Muscle of back (tissue), 11 donors: ENCODE data around the gene PDE5A. TPM values are rescaled to one million over a fixed set of nuclear protein-coding genes. Genes with fewer than 3 reads are reported as not detected.
"Not testable (repeated sequence)": the region's sequence is repeated elsewhere in the genome, so short reads cannot be mapped to it uniquely, and the experiment has no call there.

Experiments used
- DNase-seq, 3 donors: peaks; one replicate each; pipeline versions ENCODE4 v3.0.0 to v3.0.0-alpha.2; 2013
- polyA plus RNA-seq, 10 donors: library from polyadenylated mRNA; unstranded; fragments of 120-200 nt; gene quantifications; one replicate each; pipeline ENCODE4 v1.2.1, GENCODE V29; 2013; ENCODE audit not compliant: insufficient read length in 10 of 10

Gene PDE5A
- polyA plus RNA-seq, 10 donors = 15.6 to 31.0 (median 19.5) TPM

DNA sequence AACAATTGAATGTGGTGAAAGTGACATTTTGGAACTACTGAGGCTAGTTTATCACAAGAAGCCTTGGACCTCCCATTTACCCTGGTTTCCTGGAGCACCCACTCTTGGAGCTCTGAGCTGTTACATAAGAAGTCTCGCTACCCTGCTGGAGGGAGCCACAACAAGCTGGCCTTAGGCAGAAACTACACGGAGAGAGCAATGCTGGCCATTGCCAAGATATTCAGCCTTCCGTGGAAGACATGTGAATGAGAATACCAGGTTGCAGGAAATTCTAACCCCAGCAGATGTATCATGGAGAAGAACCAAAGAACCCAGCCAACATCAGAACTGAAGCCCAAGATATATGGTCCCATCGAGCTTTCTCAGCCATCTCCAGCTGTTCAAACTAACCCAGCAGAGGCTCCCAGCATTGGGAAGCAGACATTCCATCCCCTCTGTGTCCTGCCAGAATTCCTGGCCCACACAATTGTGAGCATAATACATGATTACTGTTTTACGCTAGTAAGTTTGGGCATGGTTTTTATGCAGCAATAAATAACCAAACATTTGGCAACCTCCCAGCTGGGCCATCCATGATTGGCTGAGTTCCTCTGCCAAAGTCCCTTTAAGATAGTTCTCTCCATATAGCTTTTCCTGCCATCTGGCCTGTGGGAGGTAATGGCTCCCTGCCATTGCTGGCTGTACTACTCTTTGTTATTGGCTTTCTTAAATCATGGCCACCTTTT, 17.9 kb upstream of the PDE5A start:
- peak; percentile 65 to 95 (median 84) for DNase-seq

- no peak for DNase-seq
Observed at GRCh38 chr4:119643306-119644042, 14.9 kb upstream of the PDE5A start.

GRCh38 chr4:119641765-119642164, 13.2 kb upstream of the PDE5A start:
- no peak for DNase-seq

DNA sequence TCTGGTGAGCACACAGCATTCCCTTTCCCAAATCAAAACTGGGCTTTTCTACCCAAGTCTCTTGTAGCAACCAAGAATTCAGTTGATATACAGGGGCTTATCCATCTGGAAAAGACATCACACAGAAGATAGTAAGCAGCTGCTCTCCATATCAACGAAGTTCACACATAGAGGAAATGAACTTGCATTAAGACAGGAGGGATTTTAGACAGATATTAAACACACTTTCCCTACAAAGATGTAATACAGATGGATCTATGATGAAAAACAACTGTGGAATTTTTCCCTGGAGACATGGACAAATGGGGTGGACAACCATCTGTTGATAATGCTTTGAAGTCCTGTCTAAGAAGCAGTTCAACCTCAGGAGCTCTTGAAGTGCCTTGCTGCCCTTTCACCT, 9.8 kb upstream of the PDE5A start:
- peak in 1 of 3 donors; percentile 57 for DNase-seq

- DNase-seq = not testable (repeated sequence)
Observed at GRCh38 chr4:119636851-119637250, 8.2 kb upstream of the PDE5A start.

DNA sequence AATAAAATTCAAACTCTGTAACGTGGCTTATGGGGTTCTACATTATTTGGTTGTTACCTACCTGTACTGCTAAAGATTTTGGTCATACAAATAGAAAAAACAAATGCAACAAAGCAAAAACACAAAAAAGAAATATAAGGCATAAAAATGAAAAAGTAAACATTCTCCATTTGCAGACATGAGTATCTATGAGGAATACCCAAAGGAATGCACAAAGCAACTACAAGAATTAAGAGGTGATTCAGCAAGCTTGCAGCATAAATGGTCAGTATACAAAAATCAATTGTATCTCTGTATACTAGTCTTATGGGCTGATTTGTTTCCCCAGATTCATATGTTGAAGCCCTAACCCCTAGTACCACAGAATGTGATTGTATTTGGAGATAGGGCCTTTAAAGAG, 3.6 kb upstream of the PDE5A start:
- no peak for DNase-seq

- no peak for DNase-seq
Observed at GRCh38 chr4:119629142-119629471, 503 bp upstream of the PDE5A start.

- DNase-seq = peak; percentile 51 to 93 (median 79)
Observed at GRCh38 chr4:119627267-119628255, 1.0 kb downstream of the PDE5A start.

- DNase-seq = no peak
Observed at GRCh38 chr4:119626943-119627266, 1.7 kb downstream of the PDE5A start.

GRCh38 chr4:119626420-119626819, 2.2 kb downstream of the PDE5A start:
- peak in 1 of 3 donors; percentile 62 for DNase-seq

DNA sequence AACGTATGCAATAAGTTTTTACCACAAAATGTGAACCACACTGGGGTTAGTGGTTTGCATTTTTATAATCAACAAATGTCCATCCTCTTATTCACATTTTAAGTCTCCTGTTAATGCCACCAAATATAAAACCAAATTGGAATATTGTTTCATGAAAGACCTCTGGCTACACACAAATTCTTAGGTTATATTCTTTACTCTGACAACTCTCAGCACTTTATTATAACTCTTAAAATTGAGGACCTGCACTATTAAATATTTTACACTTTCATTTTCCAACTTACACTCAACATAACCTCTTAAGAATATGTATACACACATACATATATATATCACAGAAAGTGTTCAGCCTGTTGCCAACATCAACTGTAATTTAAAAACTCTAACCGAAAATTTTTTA, 2.8 kb downstream of the PDE5A start:
- DNase-seq = no peak

DNA sequence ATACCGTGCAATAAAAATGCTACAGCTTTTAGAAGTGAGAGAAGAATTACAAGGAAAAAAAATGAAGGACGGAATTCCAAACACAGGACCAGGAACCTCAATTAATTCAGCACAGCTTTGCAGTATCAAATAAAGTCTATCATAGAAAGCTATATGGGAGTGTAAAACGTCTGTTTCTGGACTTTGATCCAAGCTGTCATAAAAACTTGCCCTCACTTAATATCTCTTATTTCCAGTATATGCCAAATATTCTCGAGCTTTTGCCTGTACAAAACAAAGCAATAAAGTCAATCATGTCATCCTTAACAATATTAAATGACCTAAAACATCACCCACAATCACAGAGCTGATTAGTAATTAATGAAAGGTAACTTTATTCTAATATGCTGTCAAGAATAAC, 4.2 kb downstream of the PDE5A start:
- no peak for DNase-seq

GRCh38 chr4:119623025-119623424, 5.6 kb downstream of the PDE5A start:
- no peak for DNase-seq

GRCh38 chr4:119615068-119615719, 13.4 kb downstream of the PDE5A start:
- DNase-seq = no peak

- DNase-seq = peak in 1 of 3 donors; percentile 22
Observed at GRCh38 chr4:119604266-119604665, 24.3 kb downstream of the PDE5A start.

GRCh38 chr4:119602366-119602765, 26.2 kb downstream of the PDE5A start:
- DNase-seq = no peak

- DNase-seq = no peak
Observed at GRCh38 chr4:119598521-119598920, 30.1 kb downstream of the PDE5A start.

- DNase-seq = no peak
Observed at GRCh38 chr4:119597377-119597776, 31.2 kb downstream of the PDE5A start.

GRCh38 chr4:119593698-119594097, 34.9 kb downstream of the PDE5A start:
- DNase-seq = no peak

DNA sequence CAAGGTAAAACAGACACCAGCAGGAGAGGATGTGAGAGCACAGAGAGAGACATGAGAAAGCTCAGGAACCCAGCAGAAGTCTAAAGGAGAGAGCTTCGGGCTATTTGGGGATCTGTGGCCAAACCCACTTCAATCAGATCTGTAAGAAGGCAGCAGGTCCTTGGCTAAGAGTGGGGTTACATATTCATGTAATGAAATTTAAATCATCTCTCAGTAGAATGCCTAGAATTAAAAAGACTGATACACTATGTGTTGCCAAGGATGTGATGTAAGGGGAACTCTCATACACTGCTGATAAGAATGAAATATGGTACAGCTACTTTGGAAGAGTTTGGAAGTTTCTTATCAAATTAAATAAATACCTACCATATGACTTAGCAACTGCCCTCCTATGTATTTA, 35.8 kb downstream of the PDE5A start:
- no peak for DNase-seq

GRCh38 chr4:119589165-119589564, 39.4 kb downstream of the PDE5A start:
- DNase-seq = no peak

GRCh38 chr4:119587796-119588195, 40.8 kb downstream of the PDE5A start:
- DNase-seq = no peak
